COLO668 (cell line): Measurements from ENCODE around the gene SLC10A3.
A peak's percentile ranks its signal among the peaks of the same experiment; 100 is the strongest.

Experiments
- DNase-seq: peaks from one replicate; lab custom pipeline; 2025; ENCODE audit not compliant: unreplicated experiment; lab: John Stamatoyannopoulos, UW

The SLC10A3 gene

DNA sequence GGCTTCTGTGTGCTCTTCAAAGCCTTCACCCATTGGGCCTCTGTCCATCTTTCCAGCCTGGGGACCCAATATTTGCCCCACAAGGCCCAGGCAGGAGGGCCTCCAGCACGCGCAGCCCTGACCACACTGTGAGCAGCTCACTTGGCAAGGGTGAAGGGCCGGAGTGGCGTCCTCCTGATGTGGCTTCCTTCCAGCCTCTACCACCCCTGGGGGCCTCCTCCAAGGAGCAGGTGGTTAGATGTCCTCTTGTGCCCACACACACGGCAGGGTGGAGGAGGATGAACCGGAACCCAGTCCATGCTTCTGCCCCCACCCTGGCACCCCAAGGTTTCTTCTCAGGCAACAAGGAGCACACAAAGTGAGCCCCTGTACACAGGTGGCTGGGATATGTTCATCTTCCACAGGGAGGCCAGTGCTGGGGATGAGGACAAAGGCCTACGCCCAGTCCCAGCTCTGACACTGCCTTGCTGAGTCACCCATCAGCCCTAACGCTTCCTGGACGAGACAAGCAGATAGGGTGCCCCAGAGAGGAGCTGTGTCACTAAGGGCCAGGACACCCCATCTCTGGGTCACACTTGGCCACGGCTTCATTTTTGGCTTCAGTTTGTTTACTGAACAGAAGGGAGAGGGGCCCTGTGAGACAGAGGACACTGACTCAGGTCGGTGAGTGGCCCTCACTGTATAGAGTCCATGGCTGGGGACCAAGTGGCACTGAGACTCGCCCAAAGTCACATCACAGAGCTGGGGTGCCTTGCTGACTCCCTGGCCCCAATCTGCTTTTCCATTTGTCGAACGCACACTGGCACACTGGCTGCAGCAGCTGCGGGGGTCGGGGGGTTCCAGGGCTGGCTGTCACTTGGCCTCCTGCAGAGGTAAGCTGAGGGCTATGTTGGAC is 5.9 kb downstream of the SLC10A3 start:
- peak; percentile 48 for DNase-seq

DNA sequence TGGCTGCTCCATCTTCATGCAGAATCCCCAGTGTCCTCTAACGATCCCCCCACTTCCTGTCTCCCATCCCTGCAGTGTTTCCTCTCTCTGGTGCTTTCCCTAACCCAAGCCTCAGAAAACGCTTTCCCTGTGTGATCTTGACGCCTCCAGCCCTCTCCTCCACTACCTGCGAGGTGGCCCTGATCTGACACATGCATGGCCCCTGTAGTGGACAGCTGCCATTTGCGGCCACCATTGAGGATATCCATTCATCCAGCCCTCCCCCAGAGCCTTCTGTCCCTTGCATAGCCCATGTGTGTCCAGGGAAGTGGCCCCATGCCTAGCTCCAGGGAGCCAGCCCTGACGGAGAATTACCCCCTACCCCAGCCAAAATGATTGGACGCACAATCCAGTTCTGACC is 7.1 kb downstream of the SLC10A3 start:
- no peak for DNase-seq

DNA sequence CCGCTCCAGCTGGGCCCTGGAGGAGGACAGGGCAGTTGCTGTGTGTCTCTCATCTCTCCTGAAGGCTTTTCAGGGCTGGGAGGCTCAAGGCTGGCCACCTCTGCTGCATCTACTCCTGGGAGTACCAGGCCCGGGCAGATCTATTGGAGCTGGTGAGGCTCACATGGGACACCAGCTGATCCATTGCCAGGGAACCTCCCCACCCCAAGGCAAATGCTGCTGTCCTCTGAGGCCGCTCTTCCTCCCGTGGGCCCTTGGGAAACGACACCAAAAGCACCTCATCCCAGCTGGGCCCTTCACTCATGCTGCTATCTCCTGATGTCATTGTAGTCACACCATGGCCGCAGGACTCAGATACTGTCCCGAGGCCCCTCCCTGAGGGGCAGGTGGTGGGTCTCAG is 7.6 kb downstream of the SLC10A3 start:
- DNase-seq, result no peak

DNA sequence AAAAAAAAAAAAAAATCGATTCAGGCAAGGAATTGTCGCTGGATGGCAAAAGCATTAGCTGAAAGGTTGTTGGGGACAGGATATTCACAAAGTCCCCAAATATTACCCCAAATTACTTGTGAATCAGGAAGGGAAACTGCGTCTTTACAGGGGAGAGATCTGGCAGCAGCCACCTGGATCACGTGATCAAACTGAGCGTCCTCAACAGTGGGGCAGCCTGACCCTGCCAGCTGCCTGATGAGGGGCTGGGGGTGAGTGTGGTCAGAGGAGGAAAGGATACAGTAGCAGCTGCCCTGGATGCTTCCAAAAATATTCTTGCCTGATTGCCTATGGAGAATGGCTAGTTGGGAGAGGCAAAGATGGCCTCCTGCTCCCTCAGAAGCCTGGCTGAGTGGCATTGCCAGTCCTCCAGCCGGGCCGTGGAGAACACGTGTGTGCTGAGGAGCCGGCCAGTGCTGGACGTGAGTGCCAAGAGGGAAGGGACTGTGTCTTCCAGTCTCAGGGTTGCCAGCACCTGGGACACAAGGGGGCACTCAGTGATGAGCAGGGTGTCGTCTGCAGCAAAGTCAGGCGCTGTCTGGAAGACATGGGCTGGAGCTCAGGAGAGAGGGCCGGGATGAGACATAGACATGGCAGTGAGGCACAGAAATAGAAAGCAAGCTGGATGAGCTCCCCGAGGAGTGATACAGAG is 8.4 kb downstream of the SLC10A3 start:
- DNase-seq, result no peak

DNA sequence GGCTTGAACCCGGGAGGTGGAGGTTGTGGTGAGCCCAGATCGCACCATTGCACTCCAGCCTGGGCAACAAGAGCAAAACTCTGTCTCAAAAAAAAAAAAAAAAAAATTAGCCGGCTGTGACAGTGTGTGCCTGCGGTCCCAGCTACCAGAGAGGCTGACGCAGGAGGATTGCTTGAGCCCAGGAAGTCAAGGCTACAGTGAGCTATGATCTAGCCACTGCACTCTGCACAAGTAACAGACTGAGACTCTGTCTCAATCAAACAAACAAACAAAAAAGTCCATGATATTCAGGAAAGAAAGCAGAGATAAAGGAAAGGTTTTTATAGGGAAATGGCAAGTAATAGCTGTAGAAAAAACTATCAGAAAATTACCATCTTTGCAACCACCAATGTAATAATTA is 9.2 kb downstream of the SLC10A3 start:
- no peak for DNase-seq

GRCh38 chrX:154478728-154479622 is 11.5 kb downstream of the SLC10A3 start, which contains the start of gene LAGE3:
Gene LAGE3 (minus strand): TSS chrX:154479281. CDS start chrX:154478915, 366 bp downstream.
- peak; percentile 97 for DNase-seq

DNA sequence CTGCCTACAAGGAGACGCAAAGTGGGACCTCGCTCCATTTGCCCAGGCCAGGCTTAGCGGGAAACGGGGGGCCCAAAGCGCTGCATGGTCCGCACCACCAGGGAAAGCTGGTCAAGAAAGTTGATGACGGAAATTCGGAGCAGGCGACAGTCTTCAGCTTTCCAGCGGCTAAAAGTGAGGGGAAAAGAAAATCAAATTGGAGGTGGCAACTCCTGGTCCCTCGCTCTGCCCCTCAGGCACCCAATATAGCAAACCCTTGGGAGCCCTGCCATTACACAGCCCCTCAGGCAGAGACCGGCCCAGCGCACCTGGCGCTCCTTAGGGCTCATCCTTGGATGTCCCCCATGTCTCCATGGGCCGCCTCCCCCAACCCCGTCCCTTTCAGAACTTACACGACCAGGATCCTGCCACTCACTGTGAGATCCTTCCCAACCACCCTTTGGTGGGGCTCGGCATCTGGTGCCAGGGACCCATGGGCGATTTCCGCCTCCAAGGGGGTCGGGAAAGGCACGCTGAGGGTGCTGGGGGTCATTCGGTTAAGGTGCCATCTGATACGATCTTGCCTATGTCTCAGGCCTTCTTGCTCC is 12.4 kb downstream of the SLC10A3 start:
- DNase-seq, result no peak

GRCh38 chrX:154476821-154477220 is 13.6 kb downstream of the SLC10A3 start:
- peak; percentile 17 for DNase-seq

DNA sequence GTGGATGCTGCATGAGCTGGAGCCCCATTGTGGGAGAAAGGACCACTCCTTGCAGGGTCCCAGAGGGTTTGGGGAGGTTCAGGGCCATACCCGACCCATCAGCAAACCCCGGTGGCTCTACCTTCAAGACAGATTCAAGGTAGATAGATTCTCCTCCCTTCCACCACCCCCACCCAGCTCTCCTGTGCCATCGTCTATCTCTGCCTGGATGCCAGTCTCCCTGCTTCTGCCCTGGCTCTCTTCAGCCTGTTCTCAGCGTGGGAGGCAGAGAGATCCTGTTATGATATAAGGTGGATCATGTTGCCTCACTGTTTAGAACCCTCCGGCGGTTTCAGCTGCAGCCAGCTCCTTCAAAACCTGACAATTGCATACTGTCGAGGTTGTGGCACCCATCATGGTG is 16.7 kb downstream of the SLC10A3 start:
- no peak for DNase-seq

DNA sequence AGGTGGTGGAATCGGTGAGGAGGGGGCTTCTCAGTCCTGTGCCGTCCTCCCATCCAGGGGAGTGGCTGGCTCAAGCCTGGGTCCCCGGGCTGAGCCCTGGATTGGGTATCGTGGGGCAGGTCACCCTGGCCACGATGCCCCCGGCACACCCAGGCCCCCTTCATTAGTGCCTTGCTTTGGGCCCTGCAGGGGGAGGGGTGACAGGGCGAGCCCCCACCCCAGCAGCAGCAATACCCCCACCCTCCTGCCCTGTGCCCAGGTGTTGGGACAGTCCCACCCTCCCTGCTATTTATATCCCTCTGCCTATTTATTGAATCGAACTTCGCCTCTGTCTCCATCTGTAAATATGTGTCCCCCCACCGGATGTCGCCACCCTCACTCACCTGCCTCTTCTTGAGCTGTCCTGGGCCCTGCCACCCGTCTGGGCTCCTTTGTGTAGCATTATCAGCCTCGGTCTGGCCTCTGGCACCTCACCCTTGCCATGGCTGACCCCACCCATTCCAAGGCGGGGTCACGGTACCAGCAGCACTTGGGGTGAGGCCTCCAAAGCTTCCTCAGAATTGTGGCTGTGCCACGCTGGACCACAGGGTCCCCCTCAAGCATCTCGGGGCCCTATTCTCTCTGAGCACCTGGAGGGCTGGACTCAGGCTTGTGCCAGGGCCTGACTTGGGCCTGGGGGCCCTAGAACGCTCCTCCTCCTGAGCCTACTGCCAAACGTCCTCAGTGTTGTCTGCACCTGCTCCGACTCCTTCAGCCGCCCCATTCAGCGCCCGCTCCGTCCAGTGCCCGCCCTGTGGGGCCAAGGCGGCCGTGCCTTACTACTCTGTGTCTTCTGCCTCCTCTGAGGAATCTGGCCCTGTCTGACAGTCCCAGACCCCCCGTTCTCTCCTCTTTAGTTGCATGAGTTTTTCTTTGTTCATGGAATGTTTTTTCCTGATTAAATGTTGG is 17.5 kb downstream of the SLC10A3 start:
- DNase-seq, result no peak

GRCh38 chrX:154471839-154472684 is 18.4 kb downstream of the SLC10A3 start:
- no peak for DNase-seq

GRCh38 chrX:154470914-154471568 is 19.4 kb downstream of the SLC10A3 start:
- DNase-seq, result no peak

DNA sequence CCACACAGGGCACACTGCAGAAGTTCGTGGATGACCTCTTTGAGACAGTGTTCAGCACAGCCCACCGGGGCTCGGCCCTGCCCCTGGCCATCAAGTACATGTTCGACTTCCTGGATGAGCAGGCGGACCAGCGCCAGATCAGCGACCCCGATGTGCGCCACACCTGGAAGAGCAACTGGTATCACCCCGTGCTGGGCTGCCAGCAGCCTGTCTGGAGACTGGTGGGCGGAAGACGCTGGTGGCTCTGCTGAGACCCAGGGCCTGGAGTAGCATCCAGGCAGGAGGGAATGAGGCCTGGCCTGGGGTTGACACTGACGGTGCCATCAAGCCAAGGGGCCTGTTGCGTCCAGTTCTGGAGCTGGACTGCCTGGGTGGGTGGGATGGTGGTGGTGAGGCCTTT is 20.0 kb downstream of the SLC10A3 start:
- DNase-seq, result no peak

DNA sequence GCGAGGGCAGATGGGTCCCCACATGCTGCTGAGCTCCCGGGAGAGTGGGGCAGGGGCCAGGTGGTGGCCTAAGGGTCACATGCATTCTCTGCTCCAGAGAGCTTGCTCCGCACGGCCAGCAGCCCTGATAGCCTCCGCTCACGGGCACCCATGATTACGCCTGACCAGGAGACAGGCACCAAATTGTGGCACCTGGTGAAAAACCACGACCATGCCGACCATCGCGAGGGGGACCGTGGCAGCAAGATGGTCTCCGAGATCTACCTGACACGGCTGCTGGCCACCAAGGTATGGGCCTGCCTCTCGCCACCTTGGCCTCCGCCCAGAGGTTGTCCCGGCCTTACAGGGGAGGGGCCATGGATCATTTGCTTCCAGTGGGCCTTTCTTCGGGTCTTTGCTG is 20.5 kb downstream of the SLC10A3 start:
- DNase-seq, result no peak

- DNase-seq, result no peak
Observed at GRCh38 chrX:154469114-154469513, 21.3 kb downstream of the SLC10A3 start.

- no peak for DNase-seq
Observed at GRCh38 chrX:154468217-154468616, 22.2 kb downstream of the SLC10A3 start.

- no peak for DNase-seq
Observed at GRCh38 chrX:154467556-154467955, 22.9 kb downstream of the SLC10A3 start.

DNA sequence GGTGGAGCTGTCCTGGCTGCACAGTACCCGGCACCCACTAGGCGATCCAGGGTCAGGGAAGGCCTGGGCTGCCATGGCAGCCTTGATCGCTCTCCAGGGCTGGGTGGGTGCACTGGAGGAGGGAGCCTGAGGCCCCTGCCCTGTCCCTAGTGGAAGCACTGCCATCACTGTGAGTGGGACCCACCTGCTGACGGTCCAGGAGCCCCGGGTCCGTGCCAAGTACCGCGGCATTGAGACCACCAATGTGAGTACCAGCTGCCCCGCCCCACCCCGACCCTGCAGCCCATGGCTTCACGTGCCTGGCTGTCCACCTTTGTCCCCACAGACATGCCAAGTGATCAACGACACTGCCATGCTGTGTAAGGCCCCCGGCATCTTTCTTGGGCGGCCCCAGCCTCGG is 23.5 kb downstream of the SLC10A3 start:
- no peak for DNase-seq
